ENCODE results near the gene ATG4A.
A peak's percentile ranks its signal among the peaks of the same experiment; 100 is the strongest.

The ATG4A gene

GRCh38 chrX:108169768-108170167, 78.2 kb downstream of the ATG4A start:
- no peak for DNase-seq

GRCh38 chrX:108171671-108172070, 80.1 kb downstream of the ATG4A start:
- no peak for DNase-seq

GRCh38 chrX:108173874-108174273, 82.3 kb downstream of the ATG4A start:
- no peak for DNase-seq

GRCh38 chrX:108177351-108178142, 86.0 kb downstream of the ATG4A start:
- no peak for DNase-seq

GRCh38 chrX:108178143-108178498, 86.5 kb downstream of the ATG4A start:
- DNase-seq = no peak

- no peak for DNase-seq
Measured at GRCh38 chrX:108186811-108187210, 95.2 kb downstream of the ATG4A start.

- no peak for DNase-seq
Measured at GRCh38 chrX:108198420-108198819, 106.8 kb downstream of the ATG4A start.

- no peak for DNase-seq
Measured at GRCh38 chrX:108199041-108199440, 107.5 kb downstream of the ATG4A start.

- peak; percentile 15 to 48 for DNase-seq
Measured at GRCh38 chrX:108199691-108200090, 108.1 kb downstream of the ATG4A start.

GRCh38 chrX:108203540-108203939, 112.0 kb downstream of the ATG4A start:
- no peak for DNase-seq

Measured in NCI-H526 (cell line).